Sigmoid colon (tissue), 4 donors: ENCODE measurements around the gene SLC38A6.

Experiments
- EP300 ChIP-seq, 4 donors: sonication (generic); formaldehyde crosslinking; IDR thresholded peaks; one replicate each; pipeline ENCODE4 v1.6.1; 2017; ENCODE audit warnings: antibody characterized with exemption in 4 of 4
- POLR2A ChIP-seq, 2 donors: fragments of 450-650 bp; IDR thresholded peaks; one replicate each; pipeline ENCODE4 v1.6.1; 2016; ENCODE audit warnings: antibody characterized with exemption in 2 of 2, mild to moderate bottlenecking in 2 of 2, moderate library complexity in 2 of 2
- TF ChIP-seq, protein P1 (sequence below), 4 experiments: fragments of 450-650 bp in 3 of 4; fragments of 200-600 bp in 1 of 4; IDR thresholded peaks; one replicate each; pipeline ENCODE4 v1.5.1; 2016 to 2019; ENCODE audit warnings: antibody characterized with exemption in 4 of 4, mild to moderate bottlenecking in 3 of 4, moderate library complexity in 2 of 4

DNA sequence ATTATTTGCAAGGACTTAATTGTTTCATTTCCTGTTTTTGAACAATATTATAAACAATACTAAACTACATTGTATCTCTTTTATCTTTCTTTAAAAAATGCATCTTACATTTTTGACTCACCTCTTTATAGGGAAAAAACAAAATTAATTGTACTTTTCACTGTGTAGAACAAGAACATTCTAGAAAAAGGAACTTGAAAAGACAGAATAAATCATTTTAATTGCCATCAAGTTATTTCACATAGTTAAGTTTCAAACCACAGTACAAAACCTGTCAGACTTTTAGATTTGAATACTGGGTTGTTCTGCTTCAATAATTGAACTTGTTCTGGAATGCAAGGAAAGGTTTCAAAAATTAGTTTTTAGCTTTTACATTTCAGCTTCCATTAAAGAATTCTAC is 50.0 kb downstream of the SLC38A6 start:
- TF ChIP-seq EP300 (IDR thresholded peaks at IDR 0.05) (no peak), POLR2A (IDR thresholded peaks at IDR 0.05) (no peak)
- TF ChIP-seq, protein P1, sequence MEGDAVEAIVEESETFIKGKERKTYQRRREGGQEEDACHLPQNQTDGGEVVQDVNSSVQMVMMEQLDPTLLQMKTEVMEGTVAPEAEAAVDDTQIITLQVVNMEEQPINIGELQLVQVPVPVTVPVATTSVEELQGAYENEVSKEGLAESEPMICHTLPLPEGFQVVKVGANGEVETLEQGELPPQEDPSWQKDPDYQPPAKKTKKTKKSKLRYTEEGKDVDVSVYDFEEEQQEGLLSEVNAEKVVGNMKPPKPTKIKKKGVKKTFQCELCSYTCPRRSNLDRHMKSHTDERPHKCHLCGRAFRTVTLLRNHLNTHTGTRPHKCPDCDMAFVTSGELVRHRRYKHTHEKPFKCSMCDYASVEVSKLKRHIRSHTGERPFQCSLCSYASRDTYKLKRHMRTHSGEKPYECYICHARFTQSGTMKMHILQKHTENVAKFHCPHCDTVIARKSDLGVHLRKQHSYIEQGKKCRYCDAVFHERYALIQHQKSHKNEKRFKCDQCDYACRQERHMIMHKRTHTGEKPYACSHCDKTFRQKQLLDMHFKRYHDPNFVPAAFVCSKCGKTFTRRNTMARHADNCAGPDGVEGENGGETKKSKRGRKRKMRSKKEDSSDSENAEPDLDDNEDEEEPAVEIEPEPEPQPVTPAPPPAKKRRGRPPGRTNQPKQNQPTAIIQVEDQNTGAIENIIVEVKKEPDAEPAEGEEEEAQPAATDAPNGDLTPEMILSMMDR (IDR thresholded peaks at IDR 0.05), result no peak
